Stimulated activated CD4-positive, alpha-beta T cell treated with anti-CD3 and anti-CD28 coated beads, Interleukin-12 subunit alpha, Interleukin-12 subunit beta, amount 100 ng/mL, for 4 hours (primary cell): Measurements from ENCODE around the gene HOXC6.

Experiments used
- DNase-seq: peaks from one replicate; pipeline ENCODE4 v3.0.0-alpha.2; 2020

HOXC6 gene

GRCh38 chr12:54044425-54045103 is 16.3 kb downstream of the HOXC6 start:
- DNase-seq, result no peak

- no peak for DNase-seq
Observed at GRCh38 chr12:54045401-54045800, 17.2 kb downstream of the HOXC6 start.

- DNase-seq, result no peak
Observed at GRCh38 chr12:54045868-54046521, 17.8 kb downstream of the HOXC6 start.

GRCh38 chr12:54046809-54047159 is 18.5 kb downstream of the HOXC6 start:
- DNase-seq, result no peak

- DNase-seq, result no peak
Observed at GRCh38 chr12:54047160-54047963, 19.1 kb downstream of the HOXC6 start.

GRCh38 chr12:54047964-54048303 is 19.7 kb downstream of the HOXC6 start:
- DNase-seq, result no peak

GRCh38 chr12:54048406-54049093 is 20.3 kb downstream of the HOXC6 start:
- DNase-seq, result no peak

- no peak for DNase-seq
Observed at GRCh38 chr12:54049108-54049507, 20.9 kb downstream of the HOXC6 start.

- no peak for DNase-seq
Observed at GRCh38 chr12:54050482-54050810, 22.2 kb downstream of the HOXC6 start.

- DNase-seq, result no peak
Observed at GRCh38 chr12:54051026-54051842, 23.0 kb downstream of the HOXC6 start.

- DNase-seq, result no peak
Observed at GRCh38 chr12:54051874-54052437, 23.7 kb downstream of the HOXC6 start.

GRCh38 chr12:54052438-54053002 is 24.3 kb downstream of the HOXC6 start:
- DNase-seq, result no peak

GRCh38 chr12:54053003-54053750 is 24.9 kb downstream of the HOXC6 start:
- DNase-seq, result no peak

GRCh38 chr12:54053751-54054741 is 25.8 kb downstream of the HOXC6 start, which contains the start of gene HOXC4:
Gene HOXC4 (plus strand): TSS chr12:54053835. CDS start chr12:54053923, 88 bp downstream.
- DNase-seq, result no peak

- DNase-seq, result no peak
Observed at GRCh38 chr12:54054742-54055194, 26.5 kb downstream of the HOXC6 start.

- no peak for DNase-seq
Observed at GRCh38 chr12:54055552-54055951, 27.3 kb downstream of the HOXC6 start.

GRCh38 chr12:54056110-54056509 is 27.9 kb downstream of the HOXC6 start:
- DNase-seq, result no peak

GRCh38 chr12:54058128-54058768 is 30.0 kb downstream of the HOXC6 start:
- DNase-seq, result no peak

GRCh38 chr12:54059668-54060067 is 31.4 kb downstream of the HOXC6 start:
- DNase-seq, result no peak
